T-helper 1 cell (primary cell): ENCODE data around the gene PPFIA1.
"Not testable (repeated sequence)": the region's sequence is repeated elsewhere in the genome, so short reads cannot be mapped to it uniquely, and the experiment has no call there.

Source experiments
- DNase-seq, 5 donors: peaks; one replicate each; pipeline ENCODE4 v3.0.0-alpha.2; 2012 to 2020

The PPFIA1 gene

GRCh38 chr11:70326365-70326811 is 55.9 kb downstream of the PPFIA1 start:
- DNase-seq, result no peak

GRCh38 chr11:70326833-70327232 is 56.3 kb downstream of the PPFIA1 start:
- DNase-seq, result no peak

GRCh38 chr11:70327717-70328116 is 57.2 kb downstream of the PPFIA1 start:
- no peak for DNase-seq

- no peak for DNase-seq
Measured at GRCh38 chr11:70328556-70328955, 58.1 kb downstream of the PPFIA1 start.

- DNase-seq, result not testable (repeated sequence)
Measured at GRCh38 chr11:70331320-70331843, 60.9 kb downstream of the PPFIA1 start.

GRCh38 chr11:70331901-70332300 is 61.4 kb downstream of the PPFIA1 start:
- DNase-seq, result no peak

- DNase-seq, result no peak
Measured at GRCh38 chr11:70332567-70332966, 62.1 kb downstream of the PPFIA1 start.

- no peak for DNase-seq
Measured at GRCh38 chr11:70333261-70333660, 62.8 kb downstream of the PPFIA1 start.

- no peak for DNase-seq
Measured at GRCh38 chr11:70334351-70334995, 64.0 kb downstream of the PPFIA1 start.

- no peak for DNase-seq
Measured at GRCh38 chr11:70335511-70335910, 65.0 kb downstream of the PPFIA1 start.

- DNase-seq, result no peak
Measured at GRCh38 chr11:70338594-70338993, 68.1 kb downstream of the PPFIA1 start.

- DNase-seq, result no peak
Measured at GRCh38 chr11:70339066-70339465, 68.6 kb downstream of the PPFIA1 start.

GRCh38 chr11:70341881-70342429 is 71.5 kb downstream of the PPFIA1 start:
- no peak for DNase-seq

- no peak for DNase-seq
Measured at GRCh38 chr11:70343636-70344035, 73.1 kb downstream of the PPFIA1 start.

GRCh38 chr11:70348191-70348590 is 77.7 kb downstream of the PPFIA1 start:
- DNase-seq, result no peak

GRCh38 chr11:70348608-70349007 is 78.1 kb downstream of the PPFIA1 start:
- no peak for DNase-seq

GRCh38 chr11:70351646-70352045 is 81.2 kb downstream of the PPFIA1 start:
- no peak for DNase-seq

GRCh38 chr11:70352100-70352499 is 81.6 kb downstream of the PPFIA1 start:
- no peak for DNase-seq

- DNase-seq, result no peak
Measured at GRCh38 chr11:70352601-70353000, 82.1 kb downstream of the PPFIA1 start.

GRCh38 chr11:70353329-70353728 is 82.8 kb downstream of the PPFIA1 start:
- DNase-seq, result no peak

- DNase-seq, result no peak
Measured at GRCh38 chr11:70353900-70354568, 83.5 kb downstream of the PPFIA1 start.

GRCh38 chr11:70354629-70355028 is 84.1 kb downstream of the PPFIA1 start:
- DNase-seq, result no peak

GRCh38 chr11:70358753-70359152 is 88.3 kb downstream of the PPFIA1 start:
- no peak for DNase-seq
